Endothelial cell of umbilical vein (primary cell): ENCODE results near the gene AJUBA. TPM values are rescaled to one million over a fixed set of nuclear protein-coding genes. Genes with fewer than 3 reads are reported as not detected.

Source experiments
- BruUV-seq: library from RNA; stranded (reverse); fragments of 400-500 nt; replicated peaks from 2 replicates; lab custom pipeline; 2021; lab: Mats Ljungman, UMichigan
- CTCF ChIA-PET: fragments of 300-600, 350-600 bp; sonication (Branson Sonifier 250); formaldehyde crosslinking; loops from one replicate; lab custom pipeline; 2021; ENCODE audit warnings: antibody characterized with exemption, inconsistent platforms; lab: Charles Lee
- POLR2A ChIA-PET: fragments of 300-600, 350-600 bp; sonication (Branson Sonifier 250); formaldehyde crosslinking; loops from one replicate; lab custom pipeline; 2021; ENCODE audit warnings: antibody characterized with exemption, inconsistent platforms; lab: Charles Lee
- DNase-seq: peaks from one replicate; pipeline ENCODE4 v3.0.0-alpha.2; 2011; ENCODE audit warnings: low read depth, low spot score
- FAIRE-seq: peaks from 2 replicates; lab custom pipeline; 2011; peaks lifted over from hg19 to GRCh38; lab: Jason Lieb, UNC
- H2AFZ ChIP-seq: 2 replicates; pipeline ENCODE4 v1.6.0; 2012; ENCODE audit warnings: low read depth, low read length, control low read depth, inconsistent platforms
- H3K27ac ChIP-seq: 2 replicates; pipeline ENCODE4 v1.5.1; 2011; ENCODE audit warnings: low read depth, mild to moderate bottlenecking, control low read depth, low read length, moderate library complexity; ENCODE audit not compliant: insufficient read depth
- H3K27me3 ChIP-seq, 2 experiments: 2 replicates each; pipeline versions ENCODE4 v1.6.0 to v1.6.1; 2011; ENCODE audit warnings: low read length in 2 of 2, mixed read lengths in 1 of 2; ENCODE audit not compliant: control insufficient read depth in 2 of 2, insufficient read depth in 2 of 2
- H3K36me3 ChIP-seq, 2 experiments: 2 replicates in 1 of 2; 3 replicates in 1 of 2; pipeline ENCODE4 v1.5.1; 2011; ENCODE audit warnings: low read length in 2 of 2, mild to moderate bottlenecking in 1 of 2, moderate library complexity in 1 of 2; ENCODE audit not compliant: control insufficient read depth in 2 of 2, insufficient read depth in 2 of 2; ENCODE audit errors: extremely low read depth in 1 of 2
- H3K4me1 ChIP-seq: 3 replicates; pipeline ENCODE4 v1.5.1; 2011; ENCODE audit warnings: mild to moderate bottlenecking, low read length; ENCODE audit not compliant: control insufficient read depth, insufficient read depth; ENCODE audit errors: extremely low read depth
- H3K4me2 ChIP-seq: 2 replicates; pipeline ENCODE4 v1.6.1; 2011; ENCODE audit warnings: low read length, control low read depth, mixed read lengths; ENCODE audit not compliant: insufficient read depth
- H3K4me3 ChIP-seq, 3 experiments: fragments of 200-600 bp in 1 of 3; sonication (generic), shearing (Covaris generic) in 1 of 3; replicated peaks in 1 of 3; 2 replicates each; pipeline ENCODE4 v1.5.1; 2011 to 2016; ENCODE audit warnings: control low read depth in 3 of 3, low read length in 3 of 3, mild to moderate bottlenecking in 2 of 3, inconsistent platforms in 1 of 3, low read depth in 1 of 3, moderate library complexity in 1 of 3; ENCODE audit not compliant: insufficient read depth in 1 of 3
- H3K79me2 ChIP-seq: 2 replicates; pipeline ENCODE4 v1.6.0; 2012; ENCODE audit warnings: low read length, inconsistent platforms; ENCODE audit not compliant: control insufficient read depth, insufficient read depth
- H3K9ac ChIP-seq: replicated peaks from 2 replicates; pipeline ENCODE3; 2011; ENCODE audit warnings: low read length, control low read depth; ENCODE audit not compliant: insufficient read depth; ENCODE audit errors: extremely low read depth
- H3K9me1 ChIP-seq: replicated peaks from 3 replicates; pipeline ENCODE4 v1.6.0; 2011; ENCODE audit warnings: mild to moderate bottlenecking, low read length; ENCODE audit not compliant: control insufficient read depth, insufficient read depth; ENCODE audit errors: extremely low read depth
- H3K9me3 ChIP-seq: replicated peaks from 2 replicates; pipeline ENCODE4 v1.5.1; 2012; ENCODE audit warnings: low read length, inconsistent platforms; ENCODE audit not compliant: control insufficient read depth, insufficient read depth
- H4K20me1 ChIP-seq: replicated peaks from 2 replicates; pipeline ENCODE3; 2011; ENCODE audit warnings: mild to moderate bottlenecking, low read length; ENCODE audit not compliant: control insufficient read depth, insufficient read depth; ENCODE audit errors: extremely low read depth
- CTCF ChIP-seq, 2 donors: IDR thresholded peaks; 1 replicate in 1 of 2; 2 replicates in 1 of 2; pipeline ENCODE4 v1.5.1; 2011; ENCODE audit warnings: low read length in 2 of 2, mild to moderate bottlenecking in 2 of 2, moderate library complexity in 2 of 2, control low read depth in 1 of 2, inconsistent platforms in 1 of 2, low read depth in 1 of 2; ENCODE audit not compliant: insufficient read depth in 1 of 2; ENCODE audit errors: extremely low read depth in 1 of 2
- EZH2 ChIP-seq: IDR thresholded peaks from 2 replicates; pipeline ENCODE4 v1.6.1; 2012; ENCODE audit warnings: borderline replicate concordance, low read depth, mild to moderate bottlenecking, moderate library complexity, low read length, inconsistent platforms; ENCODE audit not compliant: severe bottlenecking
- FOS ChIP-seq: IDR thresholded peaks from 2 replicates; pipeline ENCODE4 v1.6.1; 2011; ENCODE audit warnings: mild to moderate bottlenecking, low read length, moderate library complexity, borderline replicate concordance; ENCODE audit not compliant: insufficient read depth
- GATA2 ChIP-seq: IDR thresholded peaks from 2 replicates; pipeline ENCODE4 v1.7.0; 2011; ENCODE audit warnings: low read depth, mild to moderate bottlenecking, moderate library complexity, mixed read lengths, low read length; ENCODE audit not compliant: insufficient read length, insufficient read depth
- JUN ChIP-seq: IDR thresholded peaks from 2 replicates; pipeline ENCODE4 v1.6.1; 2011; ENCODE audit warnings: borderline replicate concordance, low read depth; ENCODE audit not compliant: insufficient read length, insufficient read depth
- MAX ChIP-seq: IDR thresholded peaks from 2 replicates; pipeline ENCODE4 v1.6.1; 2011; ENCODE audit not compliant: insufficient read depth, insufficient read length
- MYC ChIP-seq: IDR thresholded peaks from one replicate; pipeline ENCODE4 v1.6.1; 2011; ENCODE audit warnings: mild to moderate bottlenecking, low read depth, low read length
- POLR2A ChIP-seq: IDR thresholded peaks from 2 replicates; pipeline ENCODE4 v1.6.1; 2012; ENCODE audit warnings: low read depth, mild to moderate bottlenecking, control low read depth, low read length
- POLR2AphosphoS5 ChIP-seq: IDR thresholded peaks from 2 replicates; pipeline ENCODE4 v1.6.1; 2012; ENCODE audit warnings: low read depth, mild to moderate bottlenecking, control low read depth, low read length, moderate library complexity; ENCODE audit not compliant: insufficient read depth
- dilution Hi-C: fragments of 300-500 bp; cut with MboI; formaldehyde crosslinking; loops from one replicate; pipeline ENCODE4 v1.15.0; 2019; ENCODE audit warnings: low sequenced_read_pairs; ENCODE audit not compliant: extremely low pct_ligation_motif_present
- intact Hi-C: fragments of 100-400 bp; cut with micrococcal nuclease; formaldehyde crosslinking; loops from one replicate; pipeline ENCODE4 v1.10.0; 2022
- polyA plus RNA-seq, 4 experiments: library from polyadenylated mRNA; depleted of rRNA in 3 of 4; stranded (reverse) in 3 of 4; unstranded in 1 of 4; fragments of >200 nt; gene quantifications; 2 replicates each; pipeline versions ENCODE4 v1.2.1 to v1.2.3, GENCODE V29; 2011 to 2012; ENCODE audit warnings: missing spikeins in 1 of 4
- total RNA-seq: library from RNA; stranded (reverse); gene quantifications from 2 replicates; pipeline ENCODE4 v1.2.3, GENCODE V29; 2021

The AJUBA gene
- total and polyA plus RNA-seq, 2 donors (not counting 3 experiments of a cell fraction or from before 2014, with no cell fraction given) = 50.0 to 61.7 TPM

GRCh38 chr14:22978981-22979671, 3.2 kb downstream of the AJUBA start:
- dilution Hi-C loops = no loop called here
- peak overlapping the region; percentile 87 for H3K9ac ChIP-seq
- no peaks in the 10 kb centered on the region for H3K9me1 ChIP-seq
- DNase-seq = no peak
- H3K27me3 ChIP-seq = no peaks in the 10 kb centered on the region
- no peaks in the 10 kb centered on the region for H3K9me3 ChIP-seq
- intact Hi-C loops = no loop called here
- peak overlapping the region; percentile 98 for H3K4me2 ChIP-seq
- H3K36me3 ChIP-seq = peaks cover 4 to 15% of the 10 kb centered on the region in 2 experiments
- H3K27ac ChIP-seq = peak overlapping the region; percentile 87
- H3K79me2 ChIP-seq = peaks cover 46% of the 10 kb centered on the region
- TF ChIP-seq EZH2 (no peak), JUN (no peak), GATA2 (no peak), POLR2A (no peak), FOS (no peak), MYC (no peak), POLR2AphosphoS5 (no peak), MAX (no peak), CTCF (IDR thresholded peaks at IDR 0.05; ENCODE audit: extremely low read depth in 1 of 2, insufficient read depth in 1 of 2, low read depth in 1 of 2, low read length in 2 of 2) (no peak)
- no peak for FAIRE-seq
- ChIA-PET CTCF (interaction anchor here (2.6 kb wide), 1 partner anchor 8 kb away, joined by 39 read pairs; no protein-coding TSS in a partner anchor), POLR2A (no interaction called here)
- no peak overlapping the region for H2AFZ ChIP-seq
- peaks cover 57% of the 10 kb centered on the region for H3K4me1 ChIP-seq
- no TSS peak for BruUV-seq
- H3K4me3 ChIP-seq = peak overlapping the region in 1 of 3 experiments; percentile 94
- no peaks in the 10 kb centered on the region for H4K20me1 ChIP-seq
